Panc1 (cell line): ENCODE results near the gene BOLA2B. TPM values are rescaled to one million over a fixed set of nuclear protein-coding genes. Genes with fewer than 3 reads are reported as not detected.

Source experiments
- ATAC-seq: fragments of 200-7000 bp; cut with Tn5 transposase; 2 replicates; pipeline ENCODE4 v1.9.1; 2020; ENCODE audit warnings: mild to moderate bottlenecking, moderate library complexity
- BruUV-seq: library from RNA; stranded (reverse); fragments of 400-500 nt; replicated peaks from 2 replicates; lab custom pipeline; 2021; lab: Mats Ljungman, UMichigan
- CTCF ChIA-PET: fragments of 300-600 bp; sonication (Branson Sonifier 250); formaldehyde crosslinking; loops from one replicate; lab custom pipeline; 2022; ENCODE audit warnings: antibody characterized with exemption; lab: Charles Lee
- POLR2A ChIA-PET: fragments of 300-600 bp; sonication (Branson Sonifier 250); formaldehyde crosslinking; loops from one replicate; lab custom pipeline; 2022; ENCODE audit warnings: antibody characterized with exemption; lab: Charles Lee
- DNase-seq: peaks from one replicate; pipeline ENCODE4 v3.0.0-alpha.2; 2010; ENCODE audit warnings: low read depth, low spot score
- H3K27ac ChIP-seq: 2 replicates; pipeline ENCODE4 v1.5.1; 2011; ENCODE audit warnings: mild to moderate bottlenecking, low read length, inconsistent platforms
- H3K27me3 ChIP-seq: fragments of 200-500 bp; sonication (Bioruptor generic); 2 replicates; pipeline ENCODE4 v1.6.0; 2014; ENCODE audit warnings: low read length, inconsistent platforms; ENCODE audit not compliant: control insufficient read depth, insufficient read depth
- H3K36me3 ChIP-seq: fragments of 200-500 bp; sonication (Bioruptor generic); 2 replicates; pipeline ENCODE4 v1.5.1; 2014; ENCODE audit warnings: inconsistent platforms, mild to moderate bottlenecking, low read length, moderate library complexity; ENCODE audit not compliant: control insufficient read depth, insufficient read depth
- H3K4me1 ChIP-seq: 2 replicates; pipeline ENCODE4 v1.5.1; 2011; ENCODE audit warnings: inconsistent platforms, mild to moderate bottlenecking, low read length, moderate library complexity; ENCODE audit not compliant: control insufficient read depth, insufficient read depth
- H3K4me3 ChIP-seq, 2 experiments: 2 replicates each; pipeline ENCODE4 v1.5.1; 2011 to 2012; ENCODE audit warnings: low read depth in 2 of 2, low read length in 2 of 2, mild to moderate bottlenecking in 2 of 2, inconsistent platforms in 1 of 2, moderate library complexity in 1 of 2
- H3K9me3 ChIP-seq: fragments of 200-500 bp; sonication (Bioruptor generic); 2 replicates; pipeline ENCODE4 v1.5.1; 2014; ENCODE audit warnings: low read depth, mild to moderate bottlenecking, inconsistent platforms, low read length, moderate library complexity; ENCODE audit not compliant: control insufficient read depth, insufficient read depth
- POLR2AphosphoS5 ChIP-seq: IDR thresholded peaks from 2 replicates; pipeline ENCODE4 v1.6.1; 2012; ENCODE audit warnings: mild to moderate bottlenecking, low read depth, low read length, moderate library complexity
- SIN3A ChIP-seq: IDR thresholded peaks from 2 replicates; pipeline ENCODE4 v1.6.1; 2012; ENCODE audit warnings: low read depth, mild to moderate bottlenecking, low read length, moderate library complexity, borderline replicate concordance; ENCODE audit not compliant: insufficient read depth
- TCF7L2 ChIP-seq: IDR thresholded peaks from 2 replicates; pipeline ENCODE4 v1.6.1; 2011; ENCODE audit warnings: mild to moderate bottlenecking, low read depth, low read length, inconsistent platforms
- in situ Hi-C: cut with HindIII; loops from 2 replicates; pipeline ENCODE4 v1.10.0; 2016; ENCODE audit warnings: low sequenced_read_pairs, low pct_unique_long_range_greater_than_20kb
- intact Hi-C: fragments of 100-400 bp; cut with micrococcal nuclease; formaldehyde crosslinking; loops from one replicate; pipeline ENCODE4 v1.10.0; 2022; ENCODE audit not compliant: unreplicated experiment
- total RNA-seq: library from RNA; stranded (reverse); gene quantifications from one replicate; pipeline ENCODE4 v1.2.1, GENCODE V29; 2021; ENCODE audit not compliant: unreplicated experiment
- TF ChIP-seq, protein P1 (sequence below): fragments of 450-650 bp; IDR thresholded peaks from 2 replicates; pipeline ENCODE4 v1.5.1; 2017; ENCODE audit warnings: mild to moderate bottlenecking
- TF ChIP-seq, protein P2 (sequence below), 2 experiments: IDR thresholded peaks; 2 replicates each; pipeline ENCODE4 v1.6.1; 2011 to 2012; ENCODE audit warnings: low read depth in 2 of 2, control low read depth in 1 of 2, low read length in 1 of 2, mild to moderate bottlenecking in 1 of 2, moderate library complexity in 1 of 2; ENCODE audit not compliant: insufficient read depth in 1 of 2

Gene BOLA2B
- total RNA-seq, 1 experiment from 2014 or later, result 178 TPM

DNA sequence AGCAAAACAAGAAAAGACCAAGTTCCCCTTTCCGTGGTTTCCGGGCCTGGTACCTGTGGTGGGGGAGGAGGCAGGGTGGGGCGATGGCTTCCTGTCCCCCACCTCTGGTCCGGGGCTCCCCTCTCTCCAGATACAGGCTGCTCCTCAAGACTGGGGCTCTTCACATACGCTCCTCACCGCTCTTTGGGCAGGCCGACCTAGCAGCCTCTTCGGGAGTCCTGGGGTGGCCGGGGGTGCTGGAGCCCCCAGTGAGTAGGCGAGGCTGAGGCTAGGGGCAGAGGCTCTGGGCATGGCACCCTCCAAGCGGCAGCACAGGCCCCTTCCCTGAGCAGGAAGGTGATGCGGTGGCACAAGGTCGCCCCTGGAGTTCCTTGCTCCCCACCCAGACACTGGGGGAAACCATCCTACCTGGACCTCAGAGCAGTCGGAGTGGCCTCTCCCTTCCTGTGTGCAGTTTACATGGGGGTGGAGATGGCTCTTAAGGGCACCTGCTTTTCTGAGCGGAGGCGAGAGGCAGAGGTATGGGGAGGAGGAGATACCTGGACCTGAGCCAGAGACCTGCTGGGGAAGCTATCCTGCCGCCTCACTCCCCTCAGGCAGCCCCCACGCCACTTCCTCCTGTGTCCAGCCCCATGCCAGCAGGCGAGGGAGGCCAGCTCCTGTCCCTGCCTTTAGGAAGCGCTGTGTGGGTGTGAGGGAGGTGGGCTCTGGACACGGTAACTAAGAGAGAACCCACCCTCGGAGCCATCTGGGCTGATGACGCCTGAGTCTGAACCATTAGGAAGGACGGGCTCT lies 9.2 kb downstream of the BOLA2B start:
- Histone ChIP-seq H3K4me3 (peak overlapping the region; percentile 56 to 62), H3K9me3 (no peaks in the 10 kb centered on the region), H3K27me3 (no peaks in the 10 kb centered on the region), H3K4me1 (peaks cover 6% of the 10 kb centered on the region), H3K36me3 (no peaks in the 10 kb centered on the region), H3K27ac (no peak overlapping the region)
- no peak for ATAC-seq
- in situ Hi-C loops, result no loop called here
- intact Hi-C loops, result no loop called here
- POLR2A ChIA-PET, result no interaction called here
- TF ChIP-seq, protein P1, sequence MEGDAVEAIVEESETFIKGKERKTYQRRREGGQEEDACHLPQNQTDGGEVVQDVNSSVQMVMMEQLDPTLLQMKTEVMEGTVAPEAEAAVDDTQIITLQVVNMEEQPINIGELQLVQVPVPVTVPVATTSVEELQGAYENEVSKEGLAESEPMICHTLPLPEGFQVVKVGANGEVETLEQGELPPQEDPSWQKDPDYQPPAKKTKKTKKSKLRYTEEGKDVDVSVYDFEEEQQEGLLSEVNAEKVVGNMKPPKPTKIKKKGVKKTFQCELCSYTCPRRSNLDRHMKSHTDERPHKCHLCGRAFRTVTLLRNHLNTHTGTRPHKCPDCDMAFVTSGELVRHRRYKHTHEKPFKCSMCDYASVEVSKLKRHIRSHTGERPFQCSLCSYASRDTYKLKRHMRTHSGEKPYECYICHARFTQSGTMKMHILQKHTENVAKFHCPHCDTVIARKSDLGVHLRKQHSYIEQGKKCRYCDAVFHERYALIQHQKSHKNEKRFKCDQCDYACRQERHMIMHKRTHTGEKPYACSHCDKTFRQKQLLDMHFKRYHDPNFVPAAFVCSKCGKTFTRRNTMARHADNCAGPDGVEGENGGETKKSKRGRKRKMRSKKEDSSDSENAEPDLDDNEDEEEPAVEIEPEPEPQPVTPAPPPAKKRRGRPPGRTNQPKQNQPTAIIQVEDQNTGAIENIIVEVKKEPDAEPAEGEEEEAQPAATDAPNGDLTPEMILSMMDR, result no peak
- TF ChIP-seq TCF7L2 (no peak), SIN3A (no peak), POLR2AphosphoS5 (no peak)
- TF ChIP-seq, protein P2, sequence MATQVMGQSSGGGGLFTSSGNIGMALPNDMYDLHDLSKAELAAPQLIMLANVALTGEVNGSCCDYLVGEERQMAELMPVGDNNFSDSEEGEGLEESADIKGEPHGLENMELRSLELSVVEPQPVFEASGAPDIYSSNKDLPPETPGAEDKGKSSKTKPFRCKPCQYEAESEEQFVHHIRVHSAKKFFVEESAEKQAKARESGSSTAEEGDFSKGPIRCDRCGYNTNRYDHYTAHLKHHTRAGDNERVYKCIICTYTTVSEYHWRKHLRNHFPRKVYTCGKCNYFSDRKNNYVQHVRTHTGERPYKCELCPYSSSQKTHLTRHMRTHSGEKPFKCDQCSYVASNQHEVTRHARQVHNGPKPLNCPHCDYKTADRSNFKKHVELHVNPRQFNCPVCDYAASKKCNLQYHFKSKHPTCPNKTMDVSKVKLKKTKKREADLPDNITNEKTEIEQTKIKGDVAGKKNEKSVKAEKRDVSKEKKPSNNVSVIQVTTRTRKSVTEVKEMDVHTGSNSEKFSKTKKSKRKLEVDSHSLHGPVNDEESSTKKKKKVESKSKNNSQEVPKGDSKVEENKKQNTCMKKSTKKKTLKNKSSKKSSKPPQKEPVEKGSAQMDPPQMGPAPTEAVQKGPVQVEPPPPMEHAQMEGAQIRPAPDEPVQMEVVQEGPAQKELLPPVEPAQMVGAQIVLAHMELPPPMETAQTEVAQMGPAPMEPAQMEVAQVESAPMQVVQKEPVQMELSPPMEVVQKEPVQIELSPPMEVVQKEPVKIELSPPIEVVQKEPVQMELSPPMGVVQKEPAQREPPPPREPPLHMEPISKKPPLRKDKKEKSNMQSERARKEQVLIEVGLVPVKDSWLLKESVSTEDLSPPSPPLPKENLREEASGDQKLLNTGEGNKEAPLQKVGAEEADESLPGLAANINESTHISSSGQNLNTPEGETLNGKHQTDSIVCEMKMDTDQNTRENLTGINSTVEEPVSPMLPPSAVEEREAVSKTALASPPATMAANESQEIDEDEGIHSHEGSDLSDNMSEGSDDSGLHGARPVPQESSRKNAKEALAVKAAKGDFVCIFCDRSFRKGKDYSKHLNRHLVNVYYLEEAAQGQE (IDR thresholded peaks at IDR 0.05; ENCODE audit: insufficient read depth in 1 of 2, low read depth in 2 of 2, low read length in 1 of 2), result no peak
- no TSS peak for BruUV-seq
- CTCF ChIA-PET, result no interaction called here
- DNase-seq, result no peak

DNA sequence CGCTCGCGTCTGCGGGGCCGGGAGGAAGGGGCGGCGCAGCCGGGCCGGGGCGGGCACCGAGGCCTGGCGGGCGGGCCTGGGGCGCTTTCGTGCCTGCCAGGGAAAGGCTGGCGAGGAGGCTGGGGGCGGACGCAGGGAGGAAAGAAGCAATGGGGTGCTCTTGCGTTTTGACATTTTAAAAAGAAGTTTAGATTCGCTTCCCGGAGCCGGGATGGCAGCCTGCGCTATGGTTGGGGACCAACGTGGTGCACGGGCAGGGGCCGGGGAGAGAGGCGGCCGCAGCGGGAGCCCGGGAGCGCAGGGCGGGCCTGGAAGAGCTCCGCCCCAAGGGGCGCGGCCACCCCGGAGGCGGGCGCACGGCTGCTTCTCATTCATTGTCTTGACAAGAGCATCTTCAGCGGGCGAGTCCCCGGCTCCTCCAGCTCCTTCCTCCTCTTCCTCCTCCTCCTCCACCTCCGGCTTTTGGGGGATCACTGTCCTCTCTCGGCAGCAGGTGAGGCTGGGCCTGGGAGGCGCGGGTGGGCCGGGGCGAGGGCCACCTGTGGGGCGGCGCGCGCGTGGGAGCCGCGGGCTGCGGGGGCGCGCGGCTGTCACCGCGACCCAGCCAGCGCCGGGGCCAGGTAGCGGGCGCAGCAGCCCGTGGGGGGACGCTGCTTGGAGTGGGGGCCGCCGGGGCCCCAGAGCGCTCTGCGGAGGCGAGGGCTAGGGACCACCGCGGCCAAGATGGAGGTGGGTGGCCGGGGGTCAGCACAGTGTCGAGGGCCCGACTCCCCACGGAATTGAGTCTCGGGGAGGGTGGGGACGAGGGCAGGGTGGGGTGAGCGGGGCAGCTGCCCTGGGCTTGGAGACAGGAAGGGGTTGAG lies 10.0 kb downstream of the BOLA2B start, which contains the start of gene CORO1A:
Gene CORO1A (plus strand): TSS at position 370 of the 863 bp plus-strand sequence. CDS start 1,608 bp downstream, outside the sequence.
- H3K27ac ChIP-seq, result peak within 1 kb of the TSS; percentile 44
- H3K4me3 ChIP-seq, result peak within 1 kb of the TSS; percentile 56 to 62
- BruUV-seq, result no TSS peak
- peak; percentile 7 for DNase-seq
- no peaks in the 10 kb centered on the region for H3K27me3 ChIP-seq
- in situ Hi-C loops, result no loop called here
- intact Hi-C loops, result no loop called here
- POLR2A ChIA-PET, result no interaction called here
- CTCF ChIA-PET, result interaction anchor here (1.0 kb wide), 1 partner anchor 91 kb away, joined by 5 read pairs; the partner anchor contains the start of gene TBX6
- H3K9me3 ChIP-seq, result no peaks in the 10 kb centered on the region
- TF ChIP-seq SIN3A, result 0 out of 2 replicates have a peak, but pooled peaks have one; percentile 49
- TF ChIP-seq, protein P1, result no peak
- H3K4me1 ChIP-seq, result peaks cover 6% of the 10 kb centered on the region
- ATAC-seq, result peak; percentile 89
- no peaks in the 10 kb centered on the region for H3K36me3 ChIP-seq
